Nephron progenitor cell (in vitro differentiated cells): ENCODE results near the gene ITK.

Source experiments
- DNase-seq: peaks from one replicate; pipeline ENCODE4 v3.0.0; 2021
- H3K27ac Mint-ChIP-seq: 2 replicates; pipeline ENCODE4 v1.8.0; 2021; ENCODE audit warnings: mild to moderate bottlenecking, moderate library complexity, mixed read lengths
- H3K27me3 Mint-ChIP-seq: 2 replicates; pipeline ENCODE4 v1.8.0; 2021; ENCODE audit warnings: mild to moderate bottlenecking, low read depth, mixed read lengths; ENCODE audit not compliant: poor library complexity
- H3K36me3 Mint-ChIP-seq: 2 replicates; pipeline ENCODE4 v1.8.0; 2021; ENCODE audit warnings: low read depth, mixed read lengths
- H3K4me1 Mint-ChIP-seq: 2 replicates; pipeline ENCODE4 v1.8.0; 2021; ENCODE audit warnings: mixed read lengths
- H3K4me3 Mint-ChIP-seq: 2 replicates; pipeline ENCODE4 v1.8.0; 2021; ENCODE audit warnings: mild to moderate bottlenecking, moderate library complexity, mixed read lengths
- H3K9me3 Mint-ChIP-seq: 2 replicates; pipeline ENCODE4 v1.8.0; 2021; ENCODE audit warnings: mild to moderate bottlenecking, moderate library complexity, mixed read lengths
- CTCF ChIP-seq: fragments of 200-600 bp; sonication (generic); IDR thresholded peaks from 2 replicates; pipeline ENCODE4 v1.5.0; 2021; ENCODE audit warnings: antibody characterized with exemption

The ITK gene

GRCh38 chr5:157290156-157290980, 109.7 kb downstream of the ITK start:
- TF ChIP-seq CTCF = no peak
- Mint-ChIP-seq H3K27ac (no peak overlapping the region), H3K4me3 (no peak overlapping the region), H3K4me1 (peaks cover 5% of the 10 kb centered on the region), H3K27me3 (no peaks in the 10 kb centered on the region), H3K9me3 (no peaks in the 10 kb centered on the region), H3K36me3 (peaks cover 13% of the 10 kb centered on the region)
- DNase-seq = no peak

- DNase-seq = no peak
- H3K27ac Mint-ChIP-seq = no peak overlapping the region
Observed at GRCh38 chr5:157290981-157291711, 110.5 kb downstream of the ITK start.

GRCh38 chr5:157292599-157292998, 112.0 kb downstream of the ITK start:
- H3K9me3 Mint-ChIP-seq = no peaks in the 10 kb centered on the region
- H3K27me3 Mint-ChIP-seq = peaks cover 7% of the 10 kb centered on the region
- no peak for DNase-seq
- H3K4me3 Mint-ChIP-seq = no peak overlapping the region
- TF ChIP-seq CTCF = no peak
- no peaks in the 10 kb centered on the region for H3K4me1 Mint-ChIP-seq
- H3K27ac Mint-ChIP-seq = no peak overlapping the region
- H3K36me3 Mint-ChIP-seq = peaks cover 13% of the 10 kb centered on the region

More at GRCh38 chr5:157290981-157291711, 110.5 kb downstream of the ITK start:
- no peaks in the 10 kb centered on the region for H3K9me3 Mint-ChIP-seq
- H3K4me3 Mint-ChIP-seq = no peak overlapping the region
- peaks cover 5% of the 10 kb centered on the region for H3K4me1 Mint-ChIP-seq
- H3K27me3 Mint-ChIP-seq = no peaks in the 10 kb centered on the region
- no peak for TF ChIP-seq CTCF
- H3K36me3 Mint-ChIP-seq = peaks cover 13% of the 10 kb centered on the region

GRCh38 chr5:157294407-157295091, 113.9 kb downstream of the ITK start:
- Mint-ChIP-seq H3K27me3 (peaks cover 11% of the 10 kb centered on the region), H3K36me3 (peaks cover 19% of the 10 kb centered on the region), H3K4me3 (no peak overlapping the region), H3K27ac (no peak overlapping the region), H3K4me1 (no peaks in the 10 kb centered on the region), H3K9me3 (peaks cover 5% of the 10 kb centered on the region)
- TF ChIP-seq CTCF = no peak
- no peak for DNase-seq

- TF ChIP-seq CTCF = no peak
- Mint-ChIP-seq H3K4me1 (no peaks in the 10 kb centered on the region), H3K27ac (no peak overlapping the region), H3K4me3 (no peak overlapping the region), H3K27me3 (peaks cover 11% of the 10 kb centered on the region), H3K36me3 (peaks cover 15% of the 10 kb centered on the region), H3K9me3 (peaks cover 5% of the 10 kb centered on the region)
- DNase-seq = no peak
Observed at GRCh38 chr5:157295247-157295646, 114.6 kb downstream of the ITK start.
